ENCODE measurements around the gene PGAP1. TPM values are rescaled to one million over a fixed set of nuclear protein-coding genes. Genes with fewer than 3 reads are reported as not detected.
A peak's percentile ranks its signal among the peaks of the same experiment; 100 is the strongest.

The PGAP1 gene
- total RNA-seq (1 to 10 TPM; 4.8 to 9.8 (median 5.8) TPM), polyA plus RNA-seq (1 to 10 TPM in 1 of 2 donors, under 1 TPM in 1; 0.99 to 1.6 TPM)
- long read RNA-seq, donor 1, full-length matches to known transcripts: 4 of 8 reads
- long read RNA-seq, donor 1, partial matches to known transcripts: 0 of 8 reads
- long read RNA-seq, donor 1, other reads (novel, unspliced or antisense): 4 of 8 reads
- long read RNA-seq, donor 2, full-length matches to known transcripts: 4 of 7 reads
- long read RNA-seq, donor 2, partial matches to known transcripts: 0 of 7 reads
- long read RNA-seq, donor 2, other reads (novel, unspliced or antisense): 3 of 7 reads
- long read RNA-seq, donor 3, partial matches to known transcripts: 1 of 5 reads
- long read RNA-seq, donor 3, other reads (novel, unspliced or antisense): 4 of 5 reads

DNA sequence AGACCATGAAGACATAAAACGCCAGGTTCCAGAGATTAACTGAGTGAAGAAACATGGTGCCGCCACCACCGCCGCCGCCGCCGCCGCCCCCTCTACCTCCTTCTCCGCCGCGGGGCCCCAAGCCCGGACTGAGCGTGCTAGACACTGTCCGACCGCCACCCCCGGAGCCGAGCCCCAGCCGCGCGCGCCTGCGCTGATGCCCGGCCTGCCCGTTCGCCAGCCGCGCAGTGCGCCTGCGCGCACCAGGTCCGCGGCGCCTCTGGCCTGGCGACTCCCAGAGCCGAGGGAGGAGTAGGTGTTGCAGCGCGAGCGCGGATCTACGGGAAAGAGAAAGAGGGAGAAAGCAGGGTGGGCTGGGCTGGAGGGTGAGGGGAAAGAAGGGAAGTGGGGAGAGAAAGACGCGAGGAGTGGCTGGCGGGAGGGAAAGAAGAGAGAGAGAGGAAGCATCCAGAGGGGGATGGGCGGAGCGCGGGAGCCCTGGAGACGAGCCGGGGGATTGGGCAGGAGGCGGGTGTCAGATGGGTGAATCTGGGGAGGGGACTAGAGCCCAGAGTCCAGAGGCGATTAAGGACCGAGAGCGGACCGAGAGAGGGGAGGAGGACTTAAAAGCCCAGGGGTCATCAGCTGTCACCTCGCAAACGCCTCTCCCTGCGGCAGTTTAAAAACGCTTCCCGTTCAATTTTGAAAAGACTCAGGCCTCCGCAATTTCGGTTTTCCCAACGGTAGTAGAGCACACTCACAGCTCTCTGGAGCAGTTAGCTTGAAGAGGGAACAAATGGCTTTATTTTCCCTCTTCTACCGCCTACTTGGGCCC is at the start of gene PGAP1:
TSS of gene PGAP1 (minus strand) at position 146 of the 814 bp plus-strand sequence. CDS start at position 55, 91 bp downstream.
- WGBS, 2 donors: 0% methylated on average over 62 of the region's 62 CpGs

GRCh38 chr2:196974970-196975369 is 48.5 kb upstream of the PGAP1 start:
- Histone ChIP-seq H3K27me3 (no peaks in the 10 kb centered on the region), H3K9me3 (peaks cover 0 to 7% (median 0%) of the 10 kb centered on the region in 11 donors), H3K4me1 (no peaks in the 10 kb centered on the region), H3K36me3 (no peaks in the 10 kb centered on the region), H3K4me3 (no peak overlapping the region), H3K27ac (no peak overlapping the region)
- intact Hi-C loops (cut with DNase I): no loop called here
- DNase-seq: no peak
- WGBS, 2 donors: 92 to 95% methylated on average over 1 of the region's 1 CpG
- ATAC-seq: no peak
- no peak for TF ChIP-seq CTCF (IDR thresholded peaks at IDR 0.05)

More for the DNA sequence above, at the start of gene PGAP1:
- Histone ChIP-seq H3K4me1 (peaks cover 0 to 34% (median 13%) of the 10 kb centered on the region in 9 donors), H3K9me3 (no peaks in the 10 kb centered on the region), H3K4me3 (peak within 1 kb of the TSS; percentile 69 to 93 (median 84)), H3K27ac (peak within 1 kb of the TSS; percentile 25 to 93 (median 88)), H3K36me3 (no peaks in the 10 kb centered on the region), H3K27me3 (no peaks in the 10 kb centered on the region)
- TF ChIP-seq CTCF (IDR thresholded peaks at IDR 0.05): no peak
- DNase-seq (peak; percentile 89 to 92), ATAC-seq (peak; percentile 97 to 100 (median 98))
- intact Hi-C loops (cut with DNase I): loop anchor here in 5 of 10 donors (1.0 to 10.0 kb wide), 6 partner anchors 58 to 268 kb away; no protein-coding TSS in a partner anchor

DNA sequence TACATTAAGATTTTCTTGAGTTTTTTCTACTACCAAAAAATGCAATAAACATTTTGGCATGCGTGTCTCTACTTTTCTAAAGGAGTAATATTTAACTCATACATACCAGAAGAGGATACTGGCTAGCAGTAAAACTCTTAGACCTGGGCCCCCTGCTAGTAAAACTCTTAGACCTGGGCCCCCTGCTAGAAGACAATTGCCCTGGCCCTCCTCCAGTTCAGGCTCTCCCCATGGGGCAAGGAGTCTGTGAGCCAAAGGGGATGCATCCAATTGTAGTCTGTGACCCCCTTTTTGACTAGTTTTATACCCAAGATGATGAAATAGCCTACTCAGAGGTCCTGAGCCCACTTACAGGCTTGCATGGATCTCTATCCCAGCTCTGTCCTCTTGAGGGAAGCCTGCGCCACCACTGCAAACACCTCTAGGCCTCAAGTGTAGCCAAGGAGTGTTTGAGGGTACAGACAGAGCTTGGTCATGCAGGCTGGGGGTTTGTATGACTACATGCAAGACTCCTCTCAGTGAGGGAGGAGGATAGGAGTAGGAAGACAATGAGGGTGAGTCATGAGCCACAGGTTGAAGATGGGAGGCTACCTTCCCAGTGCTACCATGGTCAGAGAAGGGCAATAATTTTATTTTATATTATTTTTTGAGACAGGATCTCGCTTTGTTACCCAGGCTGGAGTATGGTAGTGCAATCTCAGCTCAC is 45.2 kb upstream of the PGAP1 start:
- ATAC-seq (no peak), DNase-seq (no peak)
- Histone ChIP-seq H3K4me1 (peaks cover 0 to 7% (median 1%) of the 10 kb centered on the region in 9 donors), H3K36me3 (no peaks in the 10 kb centered on the region), H3K9me3 (peaks cover 0 to 7% (median 0%) of the 10 kb centered on the region in 11 donors), H3K27ac (no peak overlapping the region), H3K27me3 (no peaks in the 10 kb centered on the region), H3K4me3 (no peak overlapping the region)
- 77 to 83% methylated on average over 3 of the region's 3 CpGs for WGBS, 2 donors
- TF ChIP-seq CTCF (IDR thresholded peaks at IDR 0.05): no peak
- intact Hi-C loops (cut with DNase I): no loop called here

GRCh38 chr2:196970099-196970498 is 43.6 kb upstream of the PGAP1 start:
- TF ChIP-seq CTCF (IDR thresholded peaks at IDR 0.05): no peak
- 67 to 69% methylated on average over 4 of the region's 4 CpGs for WGBS, 2 donors
- H3K9me3 ChIP-seq: peaks cover 0 to 4% (median 0%) of the 10 kb centered on the region in 11 donors
- no peak overlapping the region for H3K4me3 ChIP-seq
- no peak for ATAC-seq
- H3K4me1 ChIP-seq: peaks cover 0 to 12% (median 8%) of the 10 kb centered on the region in 9 donors
- no peak overlapping the region for H3K27ac ChIP-seq
- intact Hi-C loops (cut with DNase I): no loop called here
- no peaks in the 10 kb centered on the region for H3K27me3 ChIP-seq
- DNase-seq: no peak
- no peaks in the 10 kb centered on the region for H3K36me3 ChIP-seq
